GM21717 (cell line): ENCODE results near the gene MYH6.
"Not testable (repeated sequence)": the region's sequence is repeated elsewhere in the genome, so short reads cannot be mapped to it uniquely, and the experiment has no call there.

Experiments
- ATAC-seq: cut with Tn5 transposase; IDR thresholded peaks from one replicate; pipeline ENCODE4 v1.9.1; 2021; ENCODE audit warnings: mild to moderate bottlenecking, moderate library complexity; ENCODE audit not compliant: unreplicated experiment

Gene MYH6

GRCh38 chr14:23436327-23437132, 28.5 kb upstream of the MYH6 start:
- ATAC-seq = no peak

DNA sequence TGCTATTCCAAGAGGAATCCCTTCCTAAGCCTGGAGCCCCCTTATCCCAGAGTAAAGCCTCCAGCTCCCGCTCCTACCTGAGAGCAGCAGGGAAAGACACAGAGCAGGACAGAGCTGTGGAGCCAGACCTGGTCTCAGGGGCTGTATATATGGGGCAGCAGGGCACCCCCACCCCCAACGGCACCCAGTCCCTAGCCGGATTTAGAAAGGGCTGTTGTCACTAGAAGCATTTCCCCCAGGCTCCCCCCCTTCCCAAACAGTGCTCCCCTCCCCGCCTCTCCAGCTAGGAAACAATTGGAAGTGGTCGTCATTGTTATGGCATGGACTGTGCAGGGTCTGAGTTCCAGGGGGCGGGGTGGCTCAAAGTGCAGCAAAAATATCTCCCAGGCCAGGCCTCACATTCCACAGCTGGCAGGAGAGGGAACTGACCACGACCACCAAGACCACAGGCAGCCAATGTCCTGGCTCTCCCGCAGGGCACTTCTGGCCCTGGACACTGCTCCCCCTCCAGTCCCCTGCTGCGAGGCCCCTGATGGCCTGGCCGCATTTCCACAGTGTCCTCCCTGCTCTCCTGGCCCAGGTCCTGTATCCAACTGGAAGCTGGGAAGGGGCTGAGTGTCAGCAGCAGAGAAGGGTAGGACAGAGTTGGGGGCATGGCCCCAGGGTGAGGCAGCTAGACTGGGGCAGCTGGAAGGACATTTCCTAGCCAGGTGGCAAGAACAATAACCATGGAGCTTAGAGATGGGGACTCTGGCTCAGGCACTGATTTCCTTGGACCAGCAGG, 27.7 kb upstream of the MYH6 start, which contains the start of gene MYH7:
MYH7 (minus strand) TSS at position 118 of the 784 bp plus-strand sequence. CDS start 1,928 bp downstream, outside the sequence.
- ATAC-seq = no peak

GRCh38 chr14:23434488-23435222, 26.6 kb upstream of the MYH6 start:
- ATAC-seq = no peak

DNA sequence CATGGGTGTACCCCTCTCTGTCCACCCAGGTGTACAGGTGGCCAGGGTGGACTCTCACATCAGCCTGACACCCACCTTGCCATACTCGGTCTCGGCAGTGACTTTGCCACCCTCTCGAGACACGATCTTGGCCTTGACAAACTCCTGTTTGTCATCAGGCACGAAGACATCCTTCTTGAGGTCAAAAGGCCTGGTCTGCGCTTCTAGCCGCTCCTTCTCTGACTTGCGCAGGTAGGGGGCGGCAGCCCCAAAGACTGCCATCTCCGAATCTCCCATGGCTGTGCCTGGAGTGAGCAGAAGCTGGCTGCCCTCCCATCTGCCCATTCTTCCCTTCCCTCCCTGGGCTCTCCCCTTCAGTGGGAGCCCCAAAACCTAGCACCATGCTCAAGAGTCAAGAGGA, 25.4 kb upstream of the MYH6 start:
- no peak for ATAC-seq

DNA sequence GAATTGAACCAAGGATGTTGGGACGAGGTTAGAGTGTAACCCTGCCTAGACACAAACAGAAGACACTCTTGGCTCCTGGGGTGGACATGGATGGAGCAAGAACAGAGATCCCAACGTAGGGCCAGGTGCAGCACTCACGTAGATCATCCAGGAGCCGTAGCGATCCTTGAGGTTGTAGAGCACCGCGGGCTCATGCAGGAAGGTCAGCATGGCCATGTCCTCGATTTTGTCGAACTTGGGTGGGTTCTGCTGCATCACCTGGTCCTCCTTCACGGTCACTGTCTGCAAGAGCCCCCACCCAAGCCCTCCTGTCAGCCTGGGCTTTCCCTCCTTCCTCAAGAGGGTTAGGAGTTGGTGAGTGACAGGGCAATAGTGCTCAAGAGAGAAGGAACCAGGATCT, 24.9 kb upstream of the MYH6 start:
- no peak for ATAC-seq

DNA sequence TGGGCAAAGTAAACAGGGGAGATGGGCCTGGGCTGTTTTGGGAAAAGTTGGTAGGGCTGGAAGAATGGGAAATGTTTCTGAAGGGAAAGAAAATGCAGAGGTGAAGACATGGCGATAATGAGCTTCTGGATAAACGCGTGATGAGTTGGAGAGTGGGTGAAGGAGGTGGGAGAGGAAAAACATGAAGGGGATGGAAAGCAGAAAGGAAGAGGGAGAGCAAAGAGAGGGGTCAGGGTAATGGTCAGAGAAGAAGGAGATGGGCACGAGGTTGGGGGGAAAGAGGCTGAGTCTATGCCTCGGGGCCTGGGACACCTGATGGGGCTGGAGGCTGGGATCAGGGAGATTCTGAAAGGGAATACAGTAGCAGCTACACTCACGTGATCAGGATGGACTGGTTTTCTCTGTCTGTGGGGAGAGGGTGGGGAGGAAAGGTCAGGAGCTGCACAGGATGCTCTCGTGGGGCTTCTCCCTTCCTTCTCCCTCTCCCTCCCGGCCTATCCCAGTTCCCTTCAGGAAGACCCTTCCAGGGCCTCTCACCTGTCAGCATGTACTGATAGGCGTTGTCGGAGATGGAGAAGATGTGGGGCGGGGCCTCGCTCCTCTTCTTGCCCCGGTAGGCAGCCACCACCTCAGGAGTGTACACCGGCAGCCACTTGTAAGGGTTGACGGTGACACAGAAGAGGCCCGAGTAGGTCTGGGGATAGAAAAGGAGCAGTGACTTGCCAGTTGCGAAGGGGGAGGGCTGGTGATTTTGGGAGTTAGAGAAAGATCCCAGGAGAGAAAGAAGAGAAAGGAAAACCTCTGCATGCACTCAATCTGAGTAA, 24.2 kb upstream of the MYH6 start:
- ATAC-seq = no peak

- ATAC-seq = no peak
These were observed 23.4 kb upstream of the MYH6 start for GRCh38 chr14:23431486-23431885.

- no peak for ATAC-seq
These were observed 22.6 kb upstream of the MYH6 start for GRCh38 chr14:23430723-23431085.

DNA sequence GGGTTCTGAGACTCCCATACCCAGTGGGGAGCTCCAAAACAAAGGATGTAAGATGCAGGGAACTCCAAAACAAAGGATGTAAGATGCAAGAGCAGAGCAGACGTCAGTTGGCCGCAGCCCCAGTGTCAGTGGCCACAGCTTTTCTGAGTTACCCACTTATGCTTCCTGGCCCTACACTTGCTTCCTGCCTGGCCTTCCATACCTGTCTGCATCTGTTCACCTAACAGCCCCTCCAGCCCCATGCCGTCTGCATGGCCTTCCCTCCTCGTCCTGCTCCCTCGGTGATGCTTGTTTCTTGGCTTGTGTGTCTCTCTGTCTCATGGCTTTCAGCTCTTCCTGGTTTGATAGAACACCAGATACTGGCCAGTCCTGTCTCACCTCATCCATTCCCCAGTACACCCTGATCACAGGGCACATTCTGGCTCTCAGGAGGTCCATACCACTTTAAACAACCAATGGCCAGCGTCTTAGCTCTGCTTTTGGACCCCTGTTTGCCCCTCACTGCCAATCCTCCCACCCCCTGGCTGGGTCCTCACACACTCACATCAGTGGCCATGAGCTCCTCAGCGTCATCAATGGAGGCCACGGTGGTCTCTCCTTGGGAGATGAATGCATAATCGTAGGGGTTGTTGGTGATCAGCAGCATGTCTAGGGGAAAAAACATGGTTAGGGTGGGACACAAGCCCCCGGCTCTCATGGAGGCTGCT, 22.1 kb upstream of the MYH6 start:
- no peak for ATAC-seq

DNA sequence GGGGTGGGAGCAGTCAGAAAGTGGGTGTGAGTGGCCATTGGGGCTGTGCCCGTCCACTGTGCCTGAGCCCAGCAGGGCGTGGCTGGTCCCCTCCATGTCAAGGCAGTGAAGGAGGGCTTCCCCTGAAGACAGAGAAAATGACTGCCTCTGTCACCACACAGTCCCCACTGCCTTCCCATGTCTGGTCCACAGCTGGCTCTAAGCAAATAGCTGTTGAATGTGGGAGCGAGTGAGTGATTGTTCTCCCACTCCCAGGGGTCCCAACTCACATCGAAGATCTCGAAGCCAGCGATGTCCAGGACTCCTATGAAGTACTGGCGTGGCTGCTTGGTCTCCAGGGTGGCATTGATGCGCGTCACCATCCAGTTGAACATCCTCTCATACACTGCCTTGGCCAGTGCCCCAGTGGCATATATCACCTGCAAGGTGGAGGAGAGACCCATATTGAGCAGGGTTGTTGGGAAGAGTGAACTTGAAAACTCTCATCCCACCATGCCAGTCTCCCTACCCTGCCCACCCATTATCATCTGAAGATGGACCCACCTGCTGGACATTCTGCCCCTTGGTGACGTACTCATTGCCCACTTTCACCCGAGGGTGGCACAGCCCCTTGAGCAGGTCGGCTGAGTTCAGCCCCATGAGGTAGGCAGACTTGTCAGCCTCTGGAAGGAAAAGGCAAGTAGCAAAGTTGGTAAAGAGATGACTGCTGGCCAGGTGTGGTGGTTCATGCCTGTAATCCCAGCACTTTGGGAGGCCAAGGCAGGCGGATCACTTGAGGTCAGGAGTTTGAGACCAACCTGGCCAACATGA, 20.8 kb upstream of the MYH6 start:
- ATAC-seq = no peak

GRCh38 chr14:23425798-23426197, 17.7 kb upstream of the MYH6 start:
- ATAC-seq = not testable (repeated sequence)

GRCh38 chr14:23425169-23425568, 17.1 kb upstream of the MYH6 start:
- ATAC-seq = no peak

- no peak for ATAC-seq
These were observed 15.6 kb upstream of the MYH6 start for GRCh38 chr14:23423657-23424056.

GRCh38 chr14:23421594-23421993, 13.5 kb upstream of the MYH6 start:
- no peak for ATAC-seq

DNA sequence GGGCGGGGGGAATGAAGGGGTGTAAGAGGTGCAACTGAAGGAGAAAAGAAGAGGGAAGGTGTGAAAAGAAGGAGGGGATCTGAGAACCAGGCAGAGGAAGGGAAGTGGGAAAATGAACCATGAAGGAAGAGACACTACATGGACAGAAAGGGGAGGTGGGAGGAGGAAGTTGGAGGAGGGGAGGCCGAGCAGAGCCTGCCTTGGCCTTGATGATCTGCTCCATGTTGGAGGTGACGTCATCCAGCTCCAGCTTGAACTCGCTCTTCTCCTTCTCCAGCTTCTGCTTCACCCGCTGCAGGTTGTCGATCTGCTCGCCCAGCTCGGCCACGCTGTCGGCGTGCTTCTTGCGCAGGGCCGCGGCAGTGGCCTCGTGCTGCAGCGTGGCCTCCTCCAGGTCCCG, 11.6 kb upstream of the MYH6 start:
- not testable (repeated sequence) for ATAC-seq

DNA sequence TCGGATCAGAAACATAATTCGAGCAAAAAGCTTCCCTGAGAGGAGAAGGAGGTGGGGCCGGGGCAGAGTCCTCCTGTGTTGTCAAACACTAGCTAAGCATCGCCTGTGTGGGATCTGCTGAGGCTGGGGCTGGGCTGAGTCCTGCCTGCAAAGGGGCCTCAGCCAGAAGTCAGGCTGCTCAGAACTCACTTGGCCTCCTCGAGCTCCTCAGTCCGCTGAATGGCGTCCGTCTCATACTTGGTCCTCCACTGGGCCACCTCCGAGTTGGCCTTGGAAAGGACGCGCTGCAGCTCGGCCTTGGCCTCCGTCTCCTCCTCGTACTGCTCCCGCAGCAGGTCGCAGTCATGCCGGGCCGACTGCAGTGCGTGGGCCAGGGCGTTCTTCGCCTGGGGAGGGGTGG, 9.9 kb upstream of the MYH6 start:
- ATAC-seq = no peak

DNA sequence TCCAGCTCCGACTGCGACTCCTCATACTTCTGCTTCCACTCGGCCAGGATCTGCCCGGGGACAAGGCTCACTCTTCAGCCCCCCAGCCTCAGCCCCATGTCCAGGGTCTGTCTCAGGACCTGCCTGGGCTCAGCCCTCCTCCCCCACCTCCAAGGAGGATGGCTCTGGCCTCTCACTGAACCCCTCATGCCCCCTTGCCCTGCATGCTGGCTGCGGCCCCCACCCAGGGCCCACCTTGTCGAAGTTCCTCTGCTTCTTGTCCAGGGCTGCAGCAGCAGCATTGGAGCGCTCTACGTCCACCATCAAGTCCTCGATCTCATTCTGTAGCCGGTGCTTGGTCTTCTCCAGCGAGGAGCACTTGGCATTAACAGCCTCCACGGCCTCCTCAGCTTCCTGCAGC, 9.2 kb upstream of the MYH6 start:
- ATAC-seq = not testable (repeated sequence)

- no peak for ATAC-seq
These were observed 8.7 kb upstream of the MYH6 start for GRCh38 chr14:23416801-23417200.
